Stimulated activated CD8-positive, alpha-beta memory T cell treated with anti-CD3 and anti-CD28 coated beads, Interleukin-4, amount 100 ng/mL, for 48 hours (primary cell): ENCODE measurements around the gene CACYBP.

Experiments
- DNase-seq: peaks from one replicate; pipeline ENCODE4 v3.0.0-alpha.2; 2020

CACYBP gene

GRCh38 chr1:174999936-175000696 lies at the start of gene CACYBP:
Gene CACYBP, plus strand, starts transcription at chr1:174999947. Its CDS starts 234 bp downstream, at chr1:175000181.
- peak; percentile 53 for DNase-seq

DNA sequence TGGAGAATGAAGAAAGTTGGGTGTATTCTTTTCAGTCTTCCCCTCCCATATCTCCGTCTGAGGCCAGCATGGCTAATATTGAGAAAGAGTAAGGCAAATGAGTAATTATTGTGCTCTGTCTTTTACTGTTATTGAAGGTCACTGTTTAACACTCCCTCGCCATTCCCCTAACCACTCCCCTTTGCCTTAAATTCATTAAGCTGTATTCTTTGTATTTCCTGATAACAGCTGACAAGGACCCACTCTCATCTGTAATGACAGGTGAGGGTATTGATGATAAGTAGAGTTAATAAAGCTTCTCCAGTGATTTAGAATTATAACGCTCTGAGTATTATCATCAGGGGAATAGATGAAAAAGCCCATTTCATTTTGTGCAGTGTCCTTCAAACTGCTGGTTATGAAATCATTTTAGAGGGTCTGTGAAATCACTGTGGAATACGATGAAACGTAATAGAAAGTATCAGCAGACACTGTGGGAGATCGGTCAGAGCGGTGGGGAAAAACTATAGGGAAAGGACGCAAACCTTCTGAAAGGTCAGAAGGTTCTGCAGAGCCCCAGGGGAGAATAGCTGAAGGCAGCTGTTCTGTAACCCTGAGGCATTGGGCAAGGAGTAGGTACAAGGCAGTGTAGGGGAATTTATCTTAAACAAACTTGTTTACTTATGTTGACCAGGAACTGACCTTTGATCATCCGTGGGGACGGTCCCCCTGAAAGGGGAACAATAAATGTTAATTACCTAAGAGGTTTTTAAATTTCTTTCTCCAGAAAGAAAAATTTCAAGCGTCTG lies 46.3 kb upstream of the CACYBP start:
- DNase-seq, result no peak

GRCh38 chr1:174954073-174954460 lies 45.7 kb upstream of the CACYBP start:
- no peak for DNase-seq

- no peak for DNase-seq
Observed at GRCh38 chr1:174954671-174955669, 44.8 kb upstream of the CACYBP start.

DNA sequence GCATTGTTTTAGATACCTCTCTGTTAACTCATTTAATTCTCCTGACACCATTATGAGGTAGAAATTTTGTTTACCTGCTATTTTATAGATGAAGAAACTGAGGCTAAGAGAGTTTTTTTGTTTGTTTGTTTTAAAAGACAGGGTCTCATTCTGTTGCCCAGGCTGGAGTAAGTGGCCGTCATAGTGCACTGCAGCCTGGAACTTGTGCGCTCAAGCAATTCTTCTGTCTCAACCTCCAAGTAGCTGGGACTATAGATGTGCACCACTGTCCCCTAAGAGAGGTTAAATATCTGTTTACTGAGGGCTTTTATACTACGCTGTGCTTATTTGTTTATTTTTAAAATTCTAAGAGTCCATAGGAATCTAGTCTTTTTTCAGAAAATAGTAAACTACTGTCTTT lies 43.7 kb upstream of the CACYBP start:
- no peak for DNase-seq

DNA sequence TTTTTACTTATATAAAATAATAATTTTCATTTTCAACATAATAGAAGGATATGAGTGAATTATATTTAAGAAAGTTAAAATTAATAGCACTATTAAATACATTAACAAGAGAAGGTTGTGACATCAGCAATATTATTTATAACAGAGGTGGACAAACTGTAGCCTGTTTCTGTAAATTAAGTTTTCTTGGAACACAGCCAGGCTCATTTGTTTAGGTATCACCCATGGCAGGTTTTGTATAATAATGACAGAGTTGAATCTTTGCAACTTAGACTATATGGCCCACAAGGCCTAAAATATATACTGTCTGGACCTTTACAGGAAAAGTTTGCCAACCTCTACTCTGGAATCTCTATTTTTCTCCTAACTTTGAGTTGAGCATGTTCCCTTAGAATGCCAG lies 42.8 kb upstream of the CACYBP start:
- DNase-seq, result no peak

GRCh38 chr1:174957829-174958228 lies 41.9 kb upstream of the CACYBP start:
- DNase-seq, result no peak

DNA sequence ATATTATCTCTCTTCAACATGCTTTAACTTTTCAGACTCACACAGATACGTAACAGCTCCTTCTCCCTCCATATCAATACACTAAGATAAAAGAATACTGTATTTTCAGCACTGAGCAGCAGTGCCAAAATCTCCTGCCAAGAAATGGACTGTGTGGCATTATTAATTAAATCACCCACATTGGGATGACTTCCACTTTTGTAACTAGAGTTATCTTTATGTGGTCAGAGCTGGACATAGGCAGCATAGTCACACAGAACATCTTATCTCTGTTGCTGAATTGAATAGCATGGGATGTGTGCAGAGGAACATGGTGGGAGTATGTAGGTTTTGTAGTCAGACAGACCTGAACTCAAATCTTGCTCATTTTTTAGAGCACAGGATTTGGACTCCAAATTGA lies 41.4 kb upstream of the CACYBP start:
- DNase-seq, result no peak

DNA sequence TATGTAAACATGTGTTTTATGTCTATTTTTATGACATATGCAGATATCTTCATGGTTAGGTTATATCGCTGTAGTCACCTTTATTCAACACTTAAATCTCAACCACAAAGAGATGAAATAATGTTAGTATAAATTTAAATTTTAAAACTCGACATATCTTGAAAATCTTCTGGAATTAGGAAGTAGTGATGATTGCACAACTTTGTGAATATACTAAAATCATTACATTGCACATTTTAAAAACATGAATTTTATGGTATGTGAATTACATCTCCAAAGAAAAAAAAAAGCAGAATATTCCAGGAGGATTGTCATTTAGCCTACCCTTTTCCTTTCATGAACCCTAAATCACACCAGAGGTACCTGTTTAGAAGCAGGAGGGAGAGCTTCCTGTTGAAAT lies 39.4 kb upstream of the CACYBP start:
- no peak for DNase-seq

DNA sequence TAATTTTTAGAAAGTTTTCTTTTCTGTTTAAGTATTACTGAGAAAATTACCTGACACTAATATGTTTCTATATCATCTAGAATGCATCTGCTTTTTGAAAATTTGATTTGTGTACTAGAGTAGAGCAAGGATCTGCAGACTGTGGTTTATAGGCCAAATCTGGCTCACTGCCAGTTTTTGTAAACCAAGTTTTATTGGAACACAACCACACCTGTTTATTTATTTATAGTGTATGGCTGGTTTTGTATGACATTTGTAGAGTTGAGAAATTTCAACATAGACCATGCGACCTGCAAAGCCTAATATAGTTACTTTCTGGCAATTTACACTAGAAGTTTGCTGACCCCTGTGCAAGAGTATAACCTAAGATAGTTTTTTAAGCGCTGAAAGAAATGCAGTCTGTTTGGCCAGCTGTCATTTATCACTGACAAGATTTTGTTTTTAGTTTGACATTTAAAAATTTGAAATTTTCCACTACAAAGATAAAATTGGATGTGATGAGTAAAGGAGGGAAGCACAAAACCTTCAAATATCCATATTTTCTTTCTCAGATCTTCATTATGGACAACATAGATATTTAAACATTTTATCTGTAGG lies 36.1 kb upstream of the CACYBP start:
- no peak for DNase-seq

DNA sequence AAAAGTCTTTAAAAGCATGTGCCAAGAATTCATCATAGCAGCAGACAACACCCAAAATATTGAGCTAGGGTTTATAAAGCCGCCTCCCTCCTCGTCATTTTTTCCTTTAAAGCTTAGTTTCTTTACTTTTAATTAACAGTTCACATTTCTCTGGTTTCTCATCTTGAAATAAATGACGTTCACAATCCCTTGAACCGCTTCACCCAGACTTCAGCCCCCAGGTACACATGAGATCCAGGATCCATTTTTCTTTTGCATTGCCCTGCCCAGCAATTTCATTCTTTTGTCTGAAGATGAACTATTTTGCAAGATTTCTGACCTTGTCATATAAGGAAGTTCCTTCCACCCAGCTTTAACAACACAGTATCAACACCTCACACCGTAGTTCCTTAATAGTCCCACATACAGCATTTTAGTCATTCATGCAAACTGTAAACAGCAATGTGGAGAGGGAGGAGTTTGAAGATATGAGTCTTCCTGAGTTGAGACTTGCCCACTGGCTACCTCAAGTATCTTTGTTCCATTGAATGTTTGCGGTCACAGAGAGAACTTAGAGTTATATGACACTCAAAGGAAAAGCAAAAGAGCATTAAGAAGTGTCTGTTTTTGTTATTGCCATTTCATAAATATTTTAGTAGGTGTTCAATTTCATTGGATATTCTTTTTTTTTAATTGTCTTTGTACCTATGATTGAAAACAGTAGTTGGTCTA lies 35.3 kb upstream of the CACYBP start:
- DNase-seq, result no peak

DNA sequence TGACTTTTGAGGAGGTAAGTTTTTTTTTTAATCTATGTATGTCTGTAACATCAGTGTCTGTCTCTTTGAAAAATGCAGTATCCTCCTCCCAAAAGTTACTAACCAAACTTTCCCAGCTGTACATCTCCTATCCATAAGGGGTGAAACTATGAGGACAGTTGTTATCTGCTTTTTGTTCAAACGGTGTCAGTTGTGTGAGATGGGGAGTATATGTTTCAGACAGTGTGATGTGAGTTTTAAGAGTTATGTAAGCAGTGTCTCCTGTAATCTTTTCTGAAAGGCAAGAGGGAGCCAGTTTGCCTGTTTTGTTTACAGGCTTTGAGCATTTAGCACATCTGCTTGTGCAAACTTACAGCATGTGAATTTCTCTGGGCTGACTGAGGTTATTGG lies 34.8 kb upstream of the CACYBP start:
- no peak for DNase-seq

- DNase-seq, result no peak
Observed at GRCh38 chr1:174965362-174966007, 34.3 kb upstream of the CACYBP start.

GRCh38 chr1:174966008-174966572 lies 33.7 kb upstream of the CACYBP start:
- no peak for DNase-seq

DNA sequence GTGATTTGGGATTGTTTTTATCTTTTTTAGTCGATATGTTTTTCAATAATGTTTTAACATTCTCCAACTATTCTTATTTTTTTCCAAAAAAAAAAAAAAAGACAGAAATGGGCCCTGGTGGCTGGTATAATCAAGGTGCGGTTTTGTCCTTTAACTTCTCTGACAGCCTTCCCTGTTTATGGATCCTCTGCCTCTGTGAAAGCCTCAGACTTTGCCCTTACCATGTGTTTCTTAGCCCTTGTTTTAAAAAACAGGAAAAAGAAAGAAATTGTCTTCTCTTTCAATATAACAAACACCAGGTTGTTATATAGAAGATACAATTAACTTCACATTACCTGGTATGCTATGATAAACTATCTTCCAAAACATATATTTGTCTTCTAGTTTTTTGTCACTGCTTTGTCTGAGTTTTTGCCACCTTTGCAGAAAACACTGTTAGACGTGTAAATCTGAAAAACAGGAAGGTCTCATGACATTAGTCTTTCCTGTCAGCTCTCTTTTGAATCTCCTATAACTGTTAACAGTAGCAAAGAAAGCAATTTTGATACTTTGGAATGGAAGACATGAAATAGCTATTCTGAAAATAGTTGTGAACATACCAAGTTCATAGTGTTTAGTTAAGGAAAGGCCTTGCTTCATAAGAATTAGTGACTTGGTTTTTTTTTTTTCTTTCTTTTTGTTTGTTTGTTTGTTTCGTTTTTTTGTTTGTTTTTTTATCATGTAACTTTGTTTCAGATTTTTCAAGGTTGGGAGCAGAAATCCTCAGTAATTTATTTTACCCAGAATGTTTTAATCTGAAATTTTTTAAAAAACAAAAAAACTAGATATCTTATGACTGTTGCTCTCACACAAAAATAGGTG lies 31.7 kb upstream of the CACYBP start:
- no peak for DNase-seq

DNA sequence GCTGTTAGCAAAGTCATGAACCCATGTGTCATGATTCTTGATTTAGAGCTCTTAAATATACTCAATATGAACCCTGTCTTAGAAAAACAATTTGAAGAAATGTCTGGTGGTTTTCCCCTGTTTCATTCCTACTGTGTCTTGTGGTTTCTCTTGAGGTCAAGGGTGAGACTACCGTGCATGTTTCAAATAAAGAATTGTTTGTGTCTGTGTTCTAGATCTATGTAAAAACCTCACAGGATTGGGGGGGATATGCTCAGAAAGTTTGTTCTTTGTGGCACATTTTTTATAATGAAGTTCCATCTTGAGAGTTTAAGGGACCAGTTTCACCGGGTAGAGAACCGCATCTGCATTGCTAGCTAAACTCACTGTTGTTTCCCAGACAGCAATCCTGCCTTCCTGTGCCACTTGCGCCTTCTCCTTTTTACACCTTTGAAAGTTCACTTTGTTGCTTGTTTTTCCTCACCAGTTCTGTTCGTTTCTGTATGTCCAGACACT lies 30.9 kb upstream of the CACYBP start:
- peak; percentile 36 for DNase-seq

GRCh38 chr1:174969977-174970376 lies 29.8 kb upstream of the CACYBP start:
- DNase-seq, result no peak

- DNase-seq, result no peak
Observed at GRCh38 chr1:174971466-174971865, 28.3 kb upstream of the CACYBP start.

DNA sequence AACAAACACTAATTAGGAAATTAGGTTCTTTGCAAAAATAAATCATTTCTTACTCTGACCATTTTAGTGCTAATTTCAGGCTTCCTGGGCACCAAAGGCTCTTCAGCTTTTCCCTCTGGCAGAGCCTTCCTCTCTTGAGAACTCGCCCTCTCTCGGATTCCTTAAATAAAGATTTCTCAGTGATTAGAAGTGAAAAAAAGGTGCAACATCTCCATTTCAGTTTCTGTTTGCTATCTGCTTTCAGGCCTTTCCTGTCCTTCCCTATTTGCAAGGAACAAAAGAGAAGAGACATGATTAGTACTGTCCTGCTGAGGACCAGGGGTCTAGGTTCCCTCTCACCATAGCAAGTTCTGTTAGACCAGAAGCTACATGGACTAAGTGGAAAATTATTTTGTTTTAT lies 27.8 kb upstream of the CACYBP start:
- DNase-seq, result no peak

- DNase-seq, result no peak
Observed at GRCh38 chr1:174974711-174975119, 25.0 kb upstream of the CACYBP start.
